Glutamatergic neuron (in vitro differentiated cells): ENCODE measurements around the gene SPRR5. TPM values are rescaled to one million over a fixed set of nuclear protein-coding genes. Genes with fewer than 3 reads are reported as not detected.

ENCODE experiments used
- DNase-seq: peaks from one replicate; pipeline ENCODE4 v3.0.0; 2022
- H3K27ac Mint-ChIP-seq: one replicate; pipeline ENCODE4 v1.8.0; 2020; ENCODE audit warnings: mild to moderate bottlenecking, mixed read lengths, inconsistent platforms; ENCODE audit not compliant: unreplicated experiment
- H3K27me3 Mint-ChIP-seq: one replicate; pipeline ENCODE4 v1.8.0; 2020; ENCODE audit warnings: mild to moderate bottlenecking, moderate library complexity, mixed read lengths, inconsistent platforms; ENCODE audit not compliant: unreplicated experiment
- H3K36me3 Mint-ChIP-seq: one replicate; pipeline ENCODE4 v1.8.0; 2020; ENCODE audit warnings: mild to moderate bottlenecking, mixed read lengths, inconsistent platforms; ENCODE audit not compliant: unreplicated experiment
- H3K4me1 Mint-ChIP-seq: one replicate; pipeline ENCODE4 v1.8.0; 2020; ENCODE audit warnings: mild to moderate bottlenecking, low read depth, mixed read lengths, inconsistent platforms; ENCODE audit not compliant: unreplicated experiment
- H3K4me3 Mint-ChIP-seq: one replicate; pipeline ENCODE4 v1.8.0; 2020; ENCODE audit warnings: mild to moderate bottlenecking, mixed read lengths, inconsistent platforms; ENCODE audit not compliant: unreplicated experiment
- H3K9me3 Mint-ChIP-seq: one replicate; pipeline ENCODE4 v1.8.0; 2020; ENCODE audit warnings: mild to moderate bottlenecking, moderate library complexity, mixed read lengths, inconsistent platforms; ENCODE audit not compliant: unreplicated experiment
- total RNA-seq: library from RNA; stranded (reverse); fragmentation: NEBNext Ultra II Directional; extraction: Animal tissue kit (Norgen Biotek cat#: 25700); gene quantifications from one replicate; pipeline ENCODE4 v1.2.1, GENCODE V29; 2021; ENCODE audit not compliant: unreplicated experiment
- TF ChIP-seq, protein P1 (sequence below): fragments of 200-600 bp; sonication (generic); IDR thresholded peaks from one replicate; pipeline ENCODE4 v1.5.0; 2021; ENCODE audit not compliant: partially characterized antibody, unreplicated experiment

Gene SPRR5
- total RNA-seq, 1 donor from 2014 or later: not detected

DNA sequence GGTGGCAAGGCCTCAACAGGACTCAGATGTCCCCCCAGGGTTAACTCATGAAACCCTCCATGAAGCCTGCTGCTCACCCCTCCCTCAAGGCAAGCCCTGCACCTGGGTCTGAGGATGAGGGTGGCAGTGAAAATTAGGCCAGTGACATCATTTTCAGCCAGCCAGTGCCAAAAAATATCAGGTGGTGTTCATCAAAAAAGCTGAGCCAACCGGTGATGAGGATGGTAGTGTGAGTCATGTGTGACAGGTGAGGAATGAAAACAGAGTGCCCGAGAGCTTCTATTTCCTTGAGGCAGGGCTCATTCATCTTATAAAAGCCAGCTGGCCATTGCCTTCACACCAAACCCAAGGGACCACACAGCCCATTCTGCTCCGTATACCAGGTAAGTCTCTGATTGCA is 36.7 kb downstream of the SPRR5 start, which contains the start of gene SPRR1A:
TSS of gene SPRR1A (plus strand) at position 339 of the 400 bp plus-strand sequence. CDS start 1,150 bp downstream, outside the sequence.
- TF ChIP-seq, protein P1, sequence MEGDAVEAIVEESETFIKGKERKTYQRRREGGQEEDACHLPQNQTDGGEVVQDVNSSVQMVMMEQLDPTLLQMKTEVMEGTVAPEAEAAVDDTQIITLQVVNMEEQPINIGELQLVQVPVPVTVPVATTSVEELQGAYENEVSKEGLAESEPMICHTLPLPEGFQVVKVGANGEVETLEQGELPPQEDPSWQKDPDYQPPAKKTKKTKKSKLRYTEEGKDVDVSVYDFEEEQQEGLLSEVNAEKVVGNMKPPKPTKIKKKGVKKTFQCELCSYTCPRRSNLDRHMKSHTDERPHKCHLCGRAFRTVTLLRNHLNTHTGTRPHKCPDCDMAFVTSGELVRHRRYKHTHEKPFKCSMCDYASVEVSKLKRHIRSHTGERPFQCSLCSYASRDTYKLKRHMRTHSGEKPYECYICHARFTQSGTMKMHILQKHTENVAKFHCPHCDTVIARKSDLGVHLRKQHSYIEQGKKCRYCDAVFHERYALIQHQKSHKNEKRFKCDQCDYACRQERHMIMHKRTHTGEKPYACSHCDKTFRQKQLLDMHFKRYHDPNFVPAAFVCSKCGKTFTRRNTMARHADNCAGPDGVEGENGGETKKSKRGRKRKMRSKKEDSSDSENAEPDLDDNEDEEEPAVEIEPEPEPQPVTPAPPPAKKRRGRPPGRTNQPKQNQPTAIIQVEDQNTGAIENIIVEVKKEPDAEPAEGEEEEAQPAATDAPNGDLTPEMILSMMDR: no peak
- no peak for DNase-seq
- H3K27me3 Mint-ChIP-seq: no peaks in the 10 kb centered on the region
- no peak within 1 kb of the TSS for H3K27ac Mint-ChIP-seq
- peak within 1 kb of the TSS; percentile 21 for H3K4me3 Mint-ChIP-seq
- H3K4me1 Mint-ChIP-seq: peaks cover 3% of the 10 kb centered on the region
- H3K36me3 Mint-ChIP-seq: no peaks in the 10 kb centered on the region
- no peaks in the 10 kb centered on the region for H3K9me3 Mint-ChIP-seq

DNA sequence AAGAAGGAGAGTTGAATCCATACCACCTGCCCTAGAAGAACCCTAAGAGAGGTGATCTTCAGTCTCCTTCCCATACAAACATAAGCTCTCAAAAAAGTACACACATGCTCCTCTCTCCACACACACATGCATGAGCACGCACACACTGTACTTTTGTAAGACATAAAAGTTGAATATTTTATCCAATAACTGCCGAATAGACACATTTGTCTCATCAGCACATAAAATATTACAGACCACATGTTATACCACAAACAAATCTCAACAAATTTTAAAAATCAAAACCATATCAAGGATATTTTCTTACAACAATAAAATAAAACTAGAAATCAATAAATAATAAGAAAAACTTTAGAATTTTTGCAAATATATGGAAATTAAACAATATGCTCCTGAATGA is 39.6 kb downstream of the SPRR5 start:
- H3K9me3 Mint-ChIP-seq: no peaks in the 10 kb centered on the region
- no peaks in the 10 kb centered on the region for H3K36me3 Mint-ChIP-seq
- H3K4me1 Mint-ChIP-seq: peaks cover 3% of the 10 kb centered on the region
- H3K27ac Mint-ChIP-seq: no peak overlapping the region
- TF ChIP-seq, protein P1: no peak
- H3K27me3 Mint-ChIP-seq: no peaks in the 10 kb centered on the region
- H3K4me3 Mint-ChIP-seq: no peak overlapping the region
- DNase-seq: no peak

DNA sequence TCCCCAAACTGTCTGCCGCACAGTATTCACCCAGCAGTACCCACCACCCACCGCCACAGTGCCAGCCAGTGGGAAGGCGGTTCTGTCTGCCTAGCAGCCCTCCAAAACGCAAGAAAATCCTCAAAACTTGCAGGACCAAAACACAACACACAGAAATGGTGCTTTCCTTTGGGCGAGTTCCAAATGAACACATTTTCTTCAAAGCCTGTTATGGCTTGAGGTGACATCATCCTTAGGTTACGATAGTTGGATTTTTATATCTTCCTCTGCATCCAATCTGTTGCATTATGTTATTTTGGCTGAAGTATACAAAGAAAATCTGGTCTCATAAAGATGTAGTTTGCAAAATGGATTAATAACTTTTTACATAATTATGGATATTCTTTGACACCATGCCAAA is 46.2 kb downstream of the SPRR5 start:
- DNase-seq: no peak
- TF ChIP-seq, protein P1: no peak
- no peak overlapping the region for H3K27ac Mint-ChIP-seq
- H3K4me3 Mint-ChIP-seq: no peak overlapping the region
- no peaks in the 10 kb centered on the region for H3K9me3 Mint-ChIP-seq
- H3K27me3 Mint-ChIP-seq: no peaks in the 10 kb centered on the region
- H3K4me1 Mint-ChIP-seq: no peaks in the 10 kb centered on the region
- no peaks in the 10 kb centered on the region for H3K36me3 Mint-ChIP-seq

GRCh38 chr1:152995842-152996241 is 48.8 kb downstream of the SPRR5 start:
- Mint-ChIP-seq H3K27me3 (no peaks in the 10 kb centered on the region), H3K4me3 (no peak overlapping the region), H3K4me1 (no peaks in the 10 kb centered on the region), H3K36me3 (no peaks in the 10 kb centered on the region), H3K27ac (no peak overlapping the region), H3K9me3 (no peaks in the 10 kb centered on the region)
- no peak for DNase-seq
- TF ChIP-seq, protein P1: no peak

DNA sequence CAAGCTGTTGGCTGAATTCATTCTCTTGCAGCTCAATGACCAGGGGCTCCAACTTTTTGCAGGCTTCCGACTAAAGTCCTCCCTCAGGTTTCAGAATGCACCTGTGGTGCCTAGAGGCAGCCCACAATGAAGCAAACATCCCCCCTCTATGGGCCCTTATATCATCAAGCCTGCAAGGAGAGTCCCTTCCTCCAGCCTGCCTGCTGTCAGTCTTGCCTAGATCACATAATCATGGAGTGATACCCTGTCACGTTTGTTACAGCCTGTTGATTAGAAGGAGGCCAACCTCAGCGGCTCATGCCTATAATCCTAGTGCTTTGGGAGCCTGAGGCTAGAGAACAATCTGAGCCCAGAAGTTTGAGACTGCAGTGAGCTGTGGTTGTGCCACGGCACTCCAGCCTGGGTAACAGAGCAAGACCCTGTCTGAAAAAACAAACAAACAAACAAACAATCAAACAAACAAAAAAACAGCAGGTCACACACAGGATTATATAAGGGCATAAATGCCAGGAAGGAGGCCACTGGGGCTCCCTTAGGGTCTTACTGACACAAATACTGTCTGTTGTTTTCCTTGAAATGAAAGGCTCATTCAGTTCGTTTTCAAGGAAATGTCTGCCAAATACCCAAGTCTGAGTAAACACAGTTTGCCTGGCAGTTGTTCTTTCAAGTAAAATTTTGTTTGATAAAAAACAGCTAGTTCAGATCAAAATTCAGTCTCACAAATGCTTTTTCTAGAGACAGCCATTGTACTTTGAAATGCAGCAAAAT is 49.8 kb downstream of the SPRR5 start:
- Mint-ChIP-seq H3K36me3 (no peaks in the 10 kb centered on the region), H3K27ac (no peak overlapping the region), H3K27me3 (no peaks in the 10 kb centered on the region), H3K9me3 (no peaks in the 10 kb centered on the region), H3K4me1 (no peaks in the 10 kb centered on the region), H3K4me3 (no peak overlapping the region)
- TF ChIP-seq, protein P1: no peak
- no peak for DNase-seq
